ENCODE measurements around the gene TMEM258. TPM values are rescaled to one million over a fixed set of nuclear protein-coding genes. Genes with fewer than 3 reads are reported as not detected.

The TMEM258 gene
- total and polyA plus RNA-seq, 9 of the 15 experiments (the other 6 are each of a cell fraction or from before 2014, with no cell fraction given), result 97.2 to 856 (median 231) TPM

DNA sequence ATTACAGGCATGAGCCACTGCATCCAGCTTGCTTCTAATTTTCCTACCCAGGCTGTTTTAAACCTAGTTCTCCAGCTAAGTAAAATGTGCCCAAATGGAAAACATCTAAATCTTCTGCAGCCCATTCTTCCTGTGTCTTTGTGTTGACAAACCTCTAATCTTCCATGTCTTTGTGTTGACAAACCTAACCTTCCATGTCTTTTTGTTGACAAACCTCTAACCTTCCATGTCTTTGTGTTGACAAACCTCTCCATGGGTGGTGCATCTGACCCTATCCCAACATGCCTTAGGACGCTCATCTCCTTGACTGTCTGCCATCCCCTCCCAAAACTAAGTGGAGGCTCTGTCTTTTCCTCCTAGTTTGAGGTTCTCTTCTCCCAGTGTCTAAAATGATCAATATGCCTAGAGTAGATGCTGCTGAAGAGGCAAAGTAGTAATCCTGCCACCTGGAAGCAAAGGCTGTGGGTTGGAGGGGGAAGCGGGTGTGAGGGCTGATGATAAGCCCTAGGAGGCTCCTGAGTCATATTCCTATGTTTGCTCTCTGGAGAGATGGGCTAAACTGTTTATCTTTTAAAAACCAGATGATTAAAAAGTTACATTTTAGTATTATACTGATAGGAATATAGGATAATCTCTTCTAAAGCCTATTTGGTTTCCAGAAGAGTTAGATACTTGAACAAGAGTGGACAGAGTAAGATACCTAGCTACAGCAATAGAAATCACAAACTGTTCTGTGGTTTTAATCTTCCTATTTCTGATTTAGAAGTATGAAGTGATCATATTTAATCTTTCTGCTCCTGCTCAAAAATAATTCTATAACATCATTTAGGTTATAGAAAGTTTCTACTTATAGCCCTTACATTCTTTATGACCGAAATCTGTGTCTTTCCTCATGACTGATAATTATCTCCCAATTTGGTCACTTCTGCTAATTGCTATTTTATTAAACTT is 8.2 kb upstream of the TMEM258 start (continued):
- TF ChIP-seq, protein P1, sequence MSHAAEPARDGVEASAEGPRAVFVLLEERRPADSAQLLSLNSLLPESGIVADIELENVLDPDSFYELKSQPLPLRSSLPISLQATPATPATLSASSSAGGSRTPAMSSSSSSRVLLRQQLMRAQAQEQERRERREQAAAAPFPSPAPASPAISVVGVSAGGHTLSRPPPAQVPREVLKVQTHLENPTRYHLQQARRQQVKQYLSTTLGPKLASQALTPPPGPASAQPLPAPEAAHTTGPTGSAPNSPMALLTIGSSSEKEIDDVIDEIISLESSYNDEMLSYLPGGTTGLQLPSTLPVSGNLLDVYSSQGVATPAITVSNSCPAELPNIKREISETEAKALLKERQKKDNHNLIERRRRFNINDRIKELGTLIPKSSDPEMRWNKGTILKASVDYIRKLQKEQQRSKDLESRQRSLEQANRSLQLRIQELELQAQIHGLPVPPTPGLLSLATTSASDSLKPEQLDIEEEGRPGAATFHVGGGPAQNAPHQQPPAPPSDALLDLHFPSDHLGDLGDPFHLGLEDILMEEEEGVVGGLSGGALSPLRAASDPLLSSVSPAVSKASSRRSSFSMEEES (CRISPR knock-in tag; IDR thresholded peaks at IDR 0.05), result no peak
- no peak for TF ChIP-seq HNRNPLL (IDR thresholded peaks at IDR 0.05; ENCODE audit: low read depth, low read length, poor library complexity, severe bottlenecking)
- TF ChIP-seq PHF8 (IDR thresholded peaks at IDR 0.05; ENCODE audit: borderline replicate concordance, low read length), result no peak
- no peak for TF ChIP-seq CEBPB (tag; IDR thresholded peaks at IDR 0.05)
- TF ChIP-seq DMBX1 (CRISPR knock-in tag; IDR thresholded peaks at IDR 0.05; ENCODE audit: borderline replicate concordance), result peak; percentile 42; the same call in 1 of the 2 replicates
- no peak; the same call in 1 of the 2 replicates for TF ChIP-seq XRCC3 (IDR thresholded peaks at IDR 0.05)
- TF ChIP-seq ELF1 (tag; IDR thresholded peaks at IDR 0.05), result no peak
- no peak for TF ChIP-seq CAMTA2 (CRISPR knock-in tag; conservative IDR thresholded peaks at IDR 0.05)
- peak; percentile 83 for TF ChIP-seq NFIC (IDR thresholded peaks at IDR 0.05)
- TF ChIP-seq SREBF2 (CRISPR knock-in tag; IDR thresholded peaks at IDR 0.05), result no peak
- TF ChIP-seq RB1 (IDR thresholded peaks at IDR 0.05; ENCODE audit: low read depth), result no peak
- no peak for TF ChIP-seq NCOA4 (IDR thresholded peaks at IDR 0.05; ENCODE audit: partially characterized antibody)
- TF ChIP-seq, protein P2, sequence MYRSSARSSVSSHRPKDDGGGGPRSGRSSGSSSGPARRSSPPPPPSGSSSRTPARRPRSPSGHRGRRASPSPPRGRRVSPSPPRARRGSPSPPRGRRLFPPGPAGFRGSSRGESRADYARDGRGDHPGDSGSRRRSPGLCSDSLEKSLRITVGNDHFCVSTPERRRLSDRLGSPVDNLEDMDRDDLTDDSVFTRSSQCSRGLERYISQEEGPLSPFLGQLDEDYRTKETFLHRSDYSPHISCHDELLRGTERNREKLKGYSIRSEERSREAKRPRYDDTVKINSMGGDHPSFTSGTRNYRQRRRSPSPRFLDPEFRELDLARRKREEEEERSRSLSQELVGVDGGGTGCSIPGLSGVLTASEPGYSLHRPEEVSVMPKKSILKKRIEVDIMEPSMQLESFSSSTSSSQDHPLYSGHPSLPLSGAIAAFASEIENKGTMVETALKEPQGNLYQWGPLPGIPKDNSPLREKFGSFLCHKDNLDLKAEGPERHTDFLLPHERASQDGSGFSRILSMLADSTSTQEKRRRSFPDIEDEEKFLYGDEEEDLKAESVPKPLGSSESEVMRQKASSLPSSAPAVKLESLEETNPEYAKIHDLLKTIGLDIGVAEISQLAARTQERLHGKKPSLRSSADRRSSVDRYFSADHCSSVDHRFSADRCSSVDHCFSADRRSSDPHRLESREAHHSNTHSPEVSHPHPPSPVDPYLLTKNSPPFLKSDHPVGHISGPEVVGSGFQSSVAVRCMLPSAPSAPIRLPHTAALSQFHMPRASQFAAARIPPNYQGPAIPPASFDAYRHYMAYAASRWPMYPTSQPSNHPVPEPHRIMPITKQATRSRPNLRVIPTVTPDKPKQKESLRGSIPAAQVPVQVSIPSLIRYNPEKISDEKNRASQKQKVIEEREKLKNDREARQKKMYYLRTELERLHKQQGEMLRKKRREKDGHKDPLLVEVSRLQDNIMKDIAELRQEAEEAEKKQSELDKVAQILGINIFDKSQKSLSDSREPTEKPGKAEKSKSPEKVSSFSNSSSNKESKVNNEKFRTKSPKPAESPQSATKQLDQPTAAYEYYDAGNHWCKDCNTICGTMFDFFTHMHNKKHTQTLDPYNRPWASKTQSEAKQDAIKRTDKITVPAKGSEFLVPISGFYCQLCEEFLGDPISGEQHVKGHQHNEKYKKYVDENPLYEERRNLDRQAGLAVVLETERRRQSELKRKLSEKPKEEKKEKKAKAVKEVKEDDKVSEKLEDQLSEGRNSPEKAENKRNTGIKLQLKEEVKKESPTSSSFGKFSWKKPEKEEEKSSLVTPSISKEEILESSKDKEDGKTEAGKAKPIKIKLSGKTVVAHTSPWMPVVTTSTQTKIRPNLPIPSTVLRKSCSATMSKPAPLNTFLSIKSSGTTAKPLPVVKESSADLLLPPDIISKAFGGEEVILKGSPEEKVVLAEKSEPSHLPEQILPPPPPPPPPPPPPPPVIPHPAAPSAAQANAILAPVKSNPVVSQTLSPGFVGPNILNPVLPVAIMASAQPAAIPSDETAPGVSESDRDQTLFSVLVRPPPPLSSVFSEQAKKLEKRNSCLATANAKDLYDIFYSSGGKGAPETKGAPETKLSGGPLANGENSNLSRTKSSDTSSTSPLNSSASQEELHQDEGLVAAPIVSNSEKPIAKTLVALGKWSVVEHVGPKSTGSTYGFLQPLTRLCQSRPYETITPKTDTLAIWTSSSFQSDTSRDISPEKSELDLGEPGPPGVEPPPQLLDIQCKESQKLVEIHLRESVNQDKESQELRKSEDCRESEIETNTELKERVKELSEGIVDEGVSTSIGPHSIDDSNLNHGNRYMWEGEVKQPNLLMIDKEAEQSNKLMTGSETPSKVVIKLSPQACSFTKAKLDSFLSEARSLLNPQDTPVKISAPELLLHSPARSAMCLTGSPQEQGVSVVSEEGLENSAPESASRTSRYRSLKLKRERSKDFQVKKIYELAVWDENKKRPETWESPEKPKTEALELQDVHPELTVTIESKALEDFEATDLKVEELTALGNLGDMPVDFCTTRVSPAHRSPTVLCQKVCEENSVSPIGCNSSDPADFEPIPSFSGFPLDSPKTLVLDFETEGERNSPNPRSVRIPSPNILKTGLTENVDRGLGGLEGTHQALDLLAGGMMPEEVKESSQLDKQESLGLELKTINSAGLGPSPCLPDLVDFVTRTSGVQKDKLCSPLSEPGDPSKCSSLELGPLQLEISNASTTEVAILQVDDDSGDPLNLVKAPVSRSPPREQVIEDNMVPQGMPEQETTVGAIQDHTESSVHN (IDR thresholded peaks at IDR 0.05; ENCODE audit: borderline replicate concordance in 1 of 2, low read depth in 1 of 2), result no peak
- no peak for TF ChIP-seq POLR2G (IDR thresholded peaks at IDR 0.05; ENCODE audit: low read depth, low read length)
- TF ChIP-seq KLF13 (tag; IDR thresholded peaks at IDR 0.05; ENCODE audit: borderline replicate concordance, low read depth), result no peak
- TF ChIP-seq SRF (CRISPR knock-in tag; IDR thresholded peaks at IDR 0.05), result no peak
- no peak for TF ChIP-seq KLF10 (CRISPR knock-in tag; IDR thresholded peaks at IDR 0.05)
- no peak for TF ChIP-seq XRCC4 (IDR thresholded peaks at IDR 0.05; ENCODE audit: extremely low read depth, insufficient read depth, insufficient read length)

Measured in K562 (cell line).